Kidney (tissue), 14 donors: ENCODE results near the gene SCUBE2. TPM values are rescaled to one million over a fixed set of nuclear protein-coding genes. Genes with fewer than 3 reads are reported as not detected.

Source experiments
- DNase-seq, 5 donors: peaks; one replicate each; pipeline ENCODE4 v3.0.0-alpha.2; 2013 to 2020
- FAIRE-seq: peaks from 2 replicates; lab custom pipeline; 2012; peaks lifted over from hg19 to GRCh38; lab: Jason Lieb, UNC
- H3K27ac ChIP-seq, 2 donors: one replicate each; pipeline ENCODE4 v1.7.0; 2013; ENCODE audit warnings: low read depth in 2 of 2, low read length in 2 of 2, inconsistent platforms in 1 of 2
- H3K27me3 ChIP-seq: one replicate; pipeline ENCODE4 v1.7.1; 2013; ENCODE audit warnings: low read length, inconsistent platforms; ENCODE audit not compliant: control insufficient read depth, insufficient read depth
- H3K36me3 ChIP-seq, 3 donors: one replicate each; pipeline versions ENCODE4 v1.7.0 to v1.7.1; 2013; ENCODE audit warnings: low read length in 3 of 3, control low read depth in 1 of 3, inconsistent platforms in 1 of 3; ENCODE audit not compliant: insufficient read depth in 3 of 3, control insufficient read depth in 2 of 3
- H3K4me1 ChIP-seq, 3 donors: one replicate each; pipeline versions ENCODE4 v1.7.0 to v1.7.1; 2013; ENCODE audit warnings: low read length in 3 of 3, inconsistent platforms in 1 of 3, low read depth in 1 of 3; ENCODE audit not compliant: control insufficient read depth in 2 of 3, insufficient read depth in 2 of 3
- H3K4me3 ChIP-seq, 3 donors: one replicate each; pipeline versions ENCODE4 v1.7.0 to v1.8.1; 2013; ENCODE audit warnings: low read length in 3 of 3, control low read depth in 1 of 3, inconsistent platforms in 1 of 3
- H3K9ac ChIP-seq, 3 donors: one replicate each; pipeline versions ENCODE4 v1.7.0 to v1.7.1; 2013; ENCODE audit warnings: low read length in 3 of 3, control low read depth in 1 of 3, inconsistent platforms in 1 of 3
- H3K9me3 ChIP-seq, 3 donors: one replicate each; pipeline versions ENCODE4 v1.7.0 to v1.7.1; 2013; ENCODE audit warnings: low read length in 3 of 3, control low read depth in 1 of 3, inconsistent platforms in 1 of 3; ENCODE audit not compliant: control insufficient read depth in 2 of 3, insufficient read depth in 1 of 3
- CTCF ChIP-seq: IDR thresholded peaks from 3 replicates; pipeline ENCODE4 v1.5.1; 2012; ENCODE audit warnings: mild to moderate bottlenecking, moderate library complexity, borderline replicate concordance; ENCODE audit not compliant: insufficient read depth; ENCODE audit errors: extremely low read depth
- intact Hi-C: fragments of 100-400 bp; cut with DNase I; formaldehyde crosslinking; loops from one replicate; pipeline ENCODE4 v1.11.1; 2022
- polyA plus RNA-seq: library from polyadenylated mRNA; stranded (reverse); fragments of 350-450 nt; fragmentation: Illumina TruSeq; extraction: RNeasy Lipid Tissue Mini Kit (QIAGEN cat#74804); gene quantifications from one replicate; pipeline ENCODE4 v1.2.3, GENCODE V29; 2014; ENCODE audit warnings: low read depth, low replicate concordance; ENCODE audit not compliant: insufficient read depth
- total RNA-seq: library from RNA; stranded (reverse); fragmentation: NEBNext Ultra II Directional; extraction: Animal tissue kit (Norgen Biotek cat#: 25700); gene quantifications from one replicate; pipeline ENCODE4 v1.2.1, GENCODE V29; 2021
- donor health status: control.
- donor health status: control.
- donor health status: control.
- donor health status: control.
- donor health status: control.
- donor health status: DM: yes; HTN: yes; CAD: no.
- donor health status: Normal renal cell carcinoma (clear cell type).

The SCUBE2 gene
- total and polyA plus RNA-seq, 2 donors from 2014 or later, result 0.65 to 3.5 TPM

- H3K27me3 ChIP-seq, result no peaks in the 10 kb centered on the region
- no peaks in the 10 kb centered on the region for H3K36me3 ChIP-seq
- H3K9ac ChIP-seq, result no peak overlapping the region
- no peak overlapping the region for H3K4me3 ChIP-seq
- no peak overlapping the region for H3K27ac ChIP-seq
- intact Hi-C loops, result no loop called here
- H3K9me3 ChIP-seq, result no peaks in the 10 kb centered on the region
- TF ChIP-seq CTCF, result no peak
- FAIRE-seq (no peak), DNase-seq (no peak)
- H3K4me1 ChIP-seq, result no peaks in the 10 kb centered on the region
Observed at GRCh38 chr11:9076661-9077060, 14.7 kb downstream of the SCUBE2 start.

- DNase-seq (no peak), FAIRE-seq (no peak)
- Histone ChIP-seq H3K9ac (no peak overlapping the region), H3K27ac (no peak overlapping the region), H3K4me3 (no peak overlapping the region), H3K4me1 (no peaks in the 10 kb centered on the region), H3K27me3 (no peaks in the 10 kb centered on the region), H3K36me3 (no peaks in the 10 kb centered on the region), H3K9me3 (no peaks in the 10 kb centered on the region)
- intact Hi-C loops, result no loop called here
- TF ChIP-seq CTCF, result no peak
Observed at GRCh38 chr11:9076046-9076445, 15.4 kb downstream of the SCUBE2 start.

GRCh38 chr11:9075556-9075955 is 15.8 kb downstream of the SCUBE2 start:
- intact Hi-C loops, result no loop called here
- TF ChIP-seq CTCF, result no peak
- H3K27ac ChIP-seq, result no peak overlapping the region
- no peak for FAIRE-seq
- no peak overlapping the region for H3K9ac ChIP-seq
- no peaks in the 10 kb centered on the region for H3K36me3 ChIP-seq
- H3K4me3 ChIP-seq, result no peak overlapping the region
- no peak for DNase-seq
- no peaks in the 10 kb centered on the region for H3K9me3 ChIP-seq
- no peaks in the 10 kb centered on the region for H3K27me3 ChIP-seq
- H3K4me1 ChIP-seq, result peaks cover 0 to 4% (median 0%) of the 10 kb centered on the region in 3 donors
